A673 (cell line): Measurements from ENCODE around the gene MYMK. TPM values are rescaled to one million over a fixed set of nuclear protein-coding genes. Genes with fewer than 3 reads are reported as not detected.

Experiments
- BruUV-seq: library from RNA; stranded (reverse); fragments of 400-500 nt; replicated peaks from 2 replicates; lab custom pipeline; 2021; lab: Mats Ljungman, UMichigan
- CTCF ChIA-PET: fragments of 300-600 bp; sonication (Branson Sonifier 250); formaldehyde crosslinking; loops from one replicate; lab custom pipeline; 2022; ENCODE audit warnings: antibody characterized with exemption; lab: Charles Lee
- POLR2A ChIA-PET: fragments of 300-600 bp; sonication (Branson Sonifier 250); formaldehyde crosslinking; loops from one replicate; lab custom pipeline; 2022; ENCODE audit warnings: antibody characterized with exemption; ENCODE audit not compliant: low non-redundant PET; lab: Charles Lee
- DNase-seq: peaks from one replicate; pipeline ENCODE4 v3.0.0-alpha.2; 2015; ENCODE audit warnings: low spot score
- H3K27ac ChIP-seq: fragments of 200-600 bp; sonication (generic); 2 replicates; pipeline ENCODE4 v1.5.1; 2016; ENCODE audit warnings: mixed run types, low read depth, mild to moderate bottlenecking, mixed read lengths, antibody characterized with exemption, low read length; ENCODE audit not compliant: poor library complexity, severe bottlenecking
- H3K27me3 ChIP-seq: fragments of 200-600 bp; sonication (generic); replicated peaks from 2 replicates; pipeline ENCODE4 v1.6.1; 2017; ENCODE audit warnings: mixed run types, low read depth, mild to moderate bottlenecking, mixed read lengths, antibody characterized with exemption, low read length; ENCODE audit not compliant: insufficient read depth, poor library complexity
- H3K36me3 ChIP-seq: fragments of 200-600 bp; sonication (generic); 2 replicates; pipeline ENCODE4 v1.6.1; 2016; ENCODE audit warnings: mixed run types, mild to moderate bottlenecking, mixed read lengths, antibody characterized with exemption, low read length; ENCODE audit not compliant: insufficient read depth, poor library complexity, severe bottlenecking
- H3K4me1 ChIP-seq: fragments of 200-600 bp; sonication (generic); 2 replicates; pipeline ENCODE4 v1.6.1; 2017; ENCODE audit warnings: mixed run types, mild to moderate bottlenecking, mixed read lengths, antibody characterized with exemption, low read length; ENCODE audit not compliant: insufficient read depth, poor library complexity, severe bottlenecking
- H3K4me3 ChIP-seq: fragments of 200-600 bp; sonication (generic); 2 replicates; pipeline ENCODE4 v1.5.1; 2016; ENCODE audit warnings: low read depth, mixed run types, mild to moderate bottlenecking, mixed read lengths, low read length; ENCODE audit not compliant: poor library complexity, severe bottlenecking
- H3K9me3 ChIP-seq: fragments of 200-600 bp; sonication (generic); 2 replicates; pipeline ENCODE4 v1.6.1; 2016; ENCODE audit warnings: mixed run types, low read depth, mild to moderate bottlenecking, mixed read lengths, antibody characterized with exemption, low read length; ENCODE audit not compliant: poor library complexity, severe bottlenecking
- EZH2 ChIP-seq: fragments of 200-600 bp; sonication (generic); IDR thresholded peaks from 2 replicates; pipeline ENCODE4 v1.6.1; 2017; ENCODE audit warnings: borderline replicate concordance, low read depth, mild to moderate bottlenecking, mixed read lengths, antibody characterized with exemption, low read length; ENCODE audit not compliant: poor library complexity, severe bottlenecking
- intact Hi-C: fragments of 100-400 bp; cut with micrococcal nuclease; formaldehyde crosslinking; loops from one replicate; pipeline ENCODE4 v1.10.0; 2022; ENCODE audit not compliant: unreplicated experiment
- total RNA-seq: library from RNA; stranded (reverse); gene quantifications from 2 replicates; pipeline ENCODE4 v1.2.3, GENCODE V29; 2021
- TF ChIP-seq, protein P1 (sequence below): fragments of 300-800, 200-600 bp; sonication (generic); conservative IDR thresholded peaks from 2 replicates; pipeline ENCODE4 v1.5.1; 2017; ENCODE audit warnings: low read depth, mild to moderate bottlenecking, antibody characterized with exemption, low read length, moderate library complexity, mixed read lengths

Gene MYMK
- total RNA-seq, 1 experiment from 2014 or later, result not detected

- no peak for DNase-seq
- H3K4me1 ChIP-seq, result peaks cover 11% of the 10 kb centered on the region
- intact Hi-C loops, result no loop called here
- no peak overlapping the region for H3K4me3 ChIP-seq
- POLR2A ChIA-PET, result no interaction called here
- CTCF ChIA-PET, result no interaction called here
- BruUV-seq, result no TSS peak
- H3K36me3 ChIP-seq, result no peaks in the 10 kb centered on the region
- no peaks in the 10 kb centered on the region for H3K27me3 ChIP-seq
- H3K27ac ChIP-seq, result no peak overlapping the region
- TF ChIP-seq, protein P1, sequence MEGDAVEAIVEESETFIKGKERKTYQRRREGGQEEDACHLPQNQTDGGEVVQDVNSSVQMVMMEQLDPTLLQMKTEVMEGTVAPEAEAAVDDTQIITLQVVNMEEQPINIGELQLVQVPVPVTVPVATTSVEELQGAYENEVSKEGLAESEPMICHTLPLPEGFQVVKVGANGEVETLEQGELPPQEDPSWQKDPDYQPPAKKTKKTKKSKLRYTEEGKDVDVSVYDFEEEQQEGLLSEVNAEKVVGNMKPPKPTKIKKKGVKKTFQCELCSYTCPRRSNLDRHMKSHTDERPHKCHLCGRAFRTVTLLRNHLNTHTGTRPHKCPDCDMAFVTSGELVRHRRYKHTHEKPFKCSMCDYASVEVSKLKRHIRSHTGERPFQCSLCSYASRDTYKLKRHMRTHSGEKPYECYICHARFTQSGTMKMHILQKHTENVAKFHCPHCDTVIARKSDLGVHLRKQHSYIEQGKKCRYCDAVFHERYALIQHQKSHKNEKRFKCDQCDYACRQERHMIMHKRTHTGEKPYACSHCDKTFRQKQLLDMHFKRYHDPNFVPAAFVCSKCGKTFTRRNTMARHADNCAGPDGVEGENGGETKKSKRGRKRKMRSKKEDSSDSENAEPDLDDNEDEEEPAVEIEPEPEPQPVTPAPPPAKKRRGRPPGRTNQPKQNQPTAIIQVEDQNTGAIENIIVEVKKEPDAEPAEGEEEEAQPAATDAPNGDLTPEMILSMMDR, result no peak
- no peak for TF ChIP-seq EZH2
- no peaks in the 10 kb centered on the region for H3K9me3 ChIP-seq
Measured at GRCh38 chr9:133474853-133475252, 49.9 kb downstream of the MYMK start.

DNA sequence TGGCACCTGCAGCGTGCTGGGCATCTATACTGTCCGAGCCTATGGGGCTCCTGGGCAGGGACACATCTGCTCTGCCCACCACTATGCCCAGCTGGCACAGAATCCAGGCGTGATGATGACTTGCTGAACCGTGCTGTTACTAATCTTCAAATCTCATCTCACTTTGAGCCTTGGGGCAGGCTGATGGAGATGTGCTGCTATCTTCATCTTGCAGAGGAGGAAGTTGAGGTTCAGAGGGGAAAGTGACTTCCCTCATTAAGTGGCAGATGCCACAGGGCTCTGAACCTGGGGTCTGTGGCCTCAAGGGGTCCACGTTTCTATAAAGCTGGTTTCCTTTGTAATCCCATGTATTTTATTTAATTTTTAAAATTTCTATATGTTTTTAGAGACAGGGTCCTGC, 50.5 kb downstream of the MYMK start:
- Histone ChIP-seq H3K9me3 (no peaks in the 10 kb centered on the region), H3K36me3 (no peaks in the 10 kb centered on the region), H3K27ac (no peak overlapping the region), H3K4me1 (peaks cover 7% of the 10 kb centered on the region), H3K4me3 (no peak overlapping the region), H3K27me3 (no peaks in the 10 kb centered on the region)
- TF ChIP-seq, protein P1, result no peak
- no peak for TF ChIP-seq EZH2
- no peak for DNase-seq
- intact Hi-C loops, result no loop called here
- ChIA-PET POLR2A (no interaction called here), CTCF (no interaction called here)
- BruUV-seq, result no TSS peak

GRCh38 chr9:133473743-133474142, 51.0 kb downstream of the MYMK start:
- intact Hi-C loops, result no loop called here
- CTCF ChIA-PET, result no interaction called here
- TF ChIP-seq, protein P1, result no peak
- TF ChIP-seq EZH2, result no peak
- Histone ChIP-seq H3K36me3 (no peaks in the 10 kb centered on the region), H3K27ac (no peak overlapping the region), H3K27me3 (no peaks in the 10 kb centered on the region), H3K4me3 (no peak overlapping the region), H3K4me1 (peaks cover 6% of the 10 kb centered on the region), H3K9me3 (no peaks in the 10 kb centered on the region)
- DNase-seq, result no peak
- POLR2A ChIA-PET, result interaction anchor here (0.5 kb wide), 1 partner anchor 201 kb away, joined by 8 read pairs; no protein-coding TSS in a partner anchor
- BruUV-seq, result no TSS peak
